ENCODE data around the gene UBAC2. TPM values are rescaled to one million over a fixed set of nuclear protein-coding genes. Genes with fewer than 3 reads are reported as not detected.
"Not testable (repeated sequence)": the region's sequence is repeated elsewhere in the genome, so short reads cannot be mapped to it uniquely, and the experiment has no call there.

UBAC2 gene
- total RNA-seq, 1 experiment from 2014 or later, result 134 TPM

DNA sequence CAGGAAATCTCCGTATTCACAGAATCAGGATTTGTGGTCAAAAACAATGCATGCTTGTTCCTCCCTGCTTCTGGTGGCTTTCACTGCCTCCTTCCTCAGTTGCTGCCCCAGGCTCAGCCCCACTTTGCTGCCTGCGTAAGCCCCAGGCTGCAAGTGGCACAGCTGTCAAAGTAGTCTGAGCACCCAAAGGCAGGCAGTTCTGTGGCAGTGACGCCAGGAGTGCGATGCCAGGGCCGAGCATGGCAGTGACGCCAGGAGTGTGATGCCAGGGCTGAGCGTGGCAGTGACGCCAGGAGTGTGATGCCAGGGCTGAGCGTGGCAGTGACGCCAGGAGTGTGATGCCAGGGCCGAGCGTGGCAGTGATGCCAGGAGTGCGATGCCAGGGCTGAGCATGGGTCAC lies 183.8 kb downstream of the UBAC2 start:
- no peak overlapping the region for H3K27ac ChIP-seq

GRCh38 chr13:99385161-99385560 lies 184.5 kb downstream of the UBAC2 start:
- Histone ChIP-seq H3K9me3 (replicated peaks) (0 out of 2 replicates have a peak, but pooled peaks cover 3% of the 10 kb centered on the region), H3K27ac (no peak overlapping the region), H3K27me3 (replicated peaks) (no peaks in the 10 kb centered on the region), H3K4me3 (no peak overlapping the region), H3K36me3 (peaks cover 13% of the 10 kb centered on the region), H3K4me1 (replicated peaks) (no peaks in the 10 kb centered on the region)
- peak in 1 of 2 experiments; percentile 75 for DNase-seq (ENCODE audit: low read depth in 1 of 2, low spot score in 2 of 2)

More for the DNA sequence above, 183.8 kb downstream of the UBAC2 start:
- H3K36me3 ChIP-seq, result peaks cover 13% of the 10 kb centered on the region
- no peaks in the 10 kb centered on the region for H3K4me1 ChIP-seq (replicated peaks)
- H3K27me3 ChIP-seq (replicated peaks), result no peaks in the 10 kb centered on the region
- H3K9me3 ChIP-seq (replicated peaks), result peaks cover 5% of the 10 kb centered on the region; the same call in 1 of the 2 replicates
- no peak overlapping the region for H3K4me3 ChIP-seq
- peak in 1 of 2 experiments; percentile 70 for DNase-seq (ENCODE audit: low read depth in 1 of 2, low spot score in 2 of 2)

- no peak overlapping the region for H3K27ac ChIP-seq
- H3K27me3 ChIP-seq (replicated peaks), result no peaks in the 10 kb centered on the region
- no peak overlapping the region for H3K4me3 ChIP-seq
- DNase-seq (ENCODE audit: low read depth in 1 of 2, low spot score in 2 of 2), result peak in 1 of 2 experiments; percentile 73
- peaks cover 13% of the 10 kb centered on the region for H3K36me3 ChIP-seq
- H3K4me1 ChIP-seq (replicated peaks), result no peaks in the 10 kb centered on the region
- H3K9me3 ChIP-seq (replicated peaks), result 0 out of 2 replicates have a peak, but pooled peaks cover 3% of the 10 kb centered on the region
These were observed 185.3 kb downstream of the UBAC2 start for GRCh38 chr13:99385940-99386339.

DNA sequence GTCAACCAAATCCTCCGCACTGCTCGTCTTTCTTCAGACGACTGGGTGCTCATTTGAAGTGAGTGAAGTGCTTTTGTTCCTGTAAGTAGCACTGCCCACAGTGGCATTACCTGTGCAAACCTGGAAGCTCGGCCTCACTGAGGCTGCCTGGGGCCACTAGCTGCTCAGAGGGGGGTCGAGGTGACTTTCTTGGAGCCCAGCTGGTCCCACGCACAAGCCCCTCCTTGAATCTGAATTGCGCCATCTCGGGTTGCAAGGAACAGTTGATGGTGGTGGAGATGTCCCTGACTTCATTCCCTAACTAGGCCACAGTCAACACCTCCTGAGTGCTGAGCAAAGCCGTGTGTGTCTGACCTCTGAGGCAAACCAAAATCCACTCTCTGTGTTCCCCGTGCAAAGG lies 185.8 kb downstream of the UBAC2 start:
- Histone ChIP-seq H3K4me1 (replicated peaks) (no peaks in the 10 kb centered on the region), H3K36me3 (peaks cover 9% of the 10 kb centered on the region), H3K9me3 (replicated peaks) (0 out of 2 replicates have a peak, but pooled peaks cover 3% of the 10 kb centered on the region), H3K27ac (no peak overlapping the region), H3K4me3 (no peak overlapping the region), H3K27me3 (replicated peaks) (no peaks in the 10 kb centered on the region)
- peak in 1 of 2 experiments; percentile 70 for DNase-seq (ENCODE audit: low read depth in 1 of 2, low spot score in 2 of 2)

GRCh38 chr13:99386911-99387788 lies 186.5 kb downstream of the UBAC2 start:
- H3K27me3 ChIP-seq (replicated peaks), result no peaks in the 10 kb centered on the region
- 0 out of 2 replicates have a peak, but pooled peaks cover 3% of the 10 kb centered on the region for H3K9me3 ChIP-seq (replicated peaks)
- no peak overlapping the region for H3K4me3 ChIP-seq
- no peaks in the 10 kb centered on the region for H3K4me1 ChIP-seq (replicated peaks)
- peaks cover 9% of the 10 kb centered on the region for H3K36me3 ChIP-seq
- peak; percentile 84 to 91 for DNase-seq (ENCODE audit: low read depth in 1 of 2, low spot score in 2 of 2)
- no peak overlapping the region for H3K27ac ChIP-seq

- H3K4me1 ChIP-seq (replicated peaks), result no peaks in the 10 kb centered on the region
- peaks cover 9% of the 10 kb centered on the region for H3K36me3 ChIP-seq
- H3K27ac ChIP-seq, result no peak overlapping the region
- 0 out of 2 replicates have a peak, but pooled peaks cover 3% of the 10 kb centered on the region for H3K9me3 ChIP-seq (replicated peaks)
- no peaks in the 10 kb centered on the region for H3K27me3 ChIP-seq (replicated peaks)
- H3K4me3 ChIP-seq, result no peak overlapping the region
- DNase-seq (ENCODE audit: low read depth in 1 of 2, low spot score in 2 of 2), result peak in 1 of 2 experiments; percentile 75
These were observed 187.8 kb downstream of the UBAC2 start for GRCh38 chr13:99388334-99388923.

- H3K27me3 ChIP-seq (replicated peaks); H3K27ac ChIP-seq; H3K9me3 ChIP-seq (replicated peaks); H3K4me1 ChIP-seq (replicated peaks); H3K4me3 ChIP-seq; H3K36me3 ChIP-seq: not testable (repeated sequence)
- DNase-seq (ENCODE audit: low read depth in 1 of 2, low spot score in 2 of 2), result peak in 1 of 2 experiments; percentile 68
These were observed 188.4 kb downstream of the UBAC2 start for GRCh38 chr13:99389094-99389493.

- Histone ChIP-seq H3K4me3 (no peak overlapping the region), H3K27ac (no peak overlapping the region), H3K36me3 (peaks cover 9% of the 10 kb centered on the region), H3K9me3 (replicated peaks) (0 out of 2 replicates have a peak, but pooled peaks cover 3% of the 10 kb centered on the region), H3K27me3 (replicated peaks) (no peaks in the 10 kb centered on the region), H3K4me1 (replicated peaks) (no peaks in the 10 kb centered on the region)
- peak in 1 of 2 experiments; percentile 78 for DNase-seq (ENCODE audit: low read depth in 1 of 2, low spot score in 2 of 2)
These were observed 189.1 kb downstream of the UBAC2 start for GRCh38 chr13:99389520-99390304.

GRCh38 chr13:99390601-99391000 lies 189.9 kb downstream of the UBAC2 start:
- Histone ChIP-seq H3K4me3 (no peak overlapping the region), H3K27me3 (replicated peaks) (no peaks in the 10 kb centered on the region), H3K27ac (no peak overlapping the region), H3K4me1 (replicated peaks) (no peaks in the 10 kb centered on the region), H3K9me3 (replicated peaks) (0 out of 2 replicates have a peak, but pooled peaks cover 3% of the 10 kb centered on the region), H3K36me3 (peaks cover 9% of the 10 kb centered on the region)
- DNase-seq (ENCODE audit: low read depth in 1 of 2, low spot score in 2 of 2), result peak in 1 of 2 experiments; percentile 72

DNA sequence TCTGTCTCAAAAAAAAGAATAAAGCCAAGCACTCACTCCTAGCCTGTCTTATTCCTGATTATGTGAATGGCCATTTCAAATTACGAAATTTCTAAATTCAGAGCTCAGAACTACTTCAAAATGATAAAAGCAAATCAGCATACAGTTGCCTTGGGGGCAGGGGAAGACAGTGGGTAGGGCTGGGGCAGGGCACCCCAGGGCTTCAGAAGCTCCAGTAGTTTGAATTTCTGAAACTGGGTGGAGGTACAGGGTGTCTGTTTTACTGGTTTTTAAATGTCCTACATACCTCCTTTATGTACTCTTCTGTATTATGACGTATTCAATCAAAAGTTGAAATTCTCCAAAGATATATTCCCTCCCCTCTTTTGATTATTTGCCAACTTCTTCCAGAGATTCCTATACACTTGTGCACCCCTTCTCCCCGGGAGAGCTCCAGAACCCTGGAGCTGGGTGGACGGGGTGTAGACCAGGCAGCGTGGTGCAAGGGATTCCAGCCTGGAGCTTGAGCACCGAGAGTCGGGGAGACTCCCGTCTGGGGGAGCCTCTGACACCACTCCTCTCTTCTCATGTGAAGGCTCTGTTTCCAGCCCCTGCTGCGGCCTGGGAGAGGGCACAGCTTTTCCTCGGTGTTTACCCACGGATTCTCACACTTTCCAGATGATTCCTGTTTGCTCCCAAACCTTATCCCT lies 191.3 kb downstream of the UBAC2 start:
- Histone ChIP-seq H3K4me3 (no peak overlapping the region), H3K27ac (no peak overlapping the region), H3K27me3 (replicated peaks) (no peaks in the 10 kb centered on the region), H3K36me3 (peaks cover 4% of the 10 kb centered on the region), H3K9me3 (replicated peaks) (0 out of 2 replicates have a peak, but pooled peaks cover under 1% of the 10 kb centered on the region), H3K4me1 (replicated peaks) (no peaks in the 10 kb centered on the region)
- DNase-seq (ENCODE audit: low read depth in 1 of 2, low spot score in 2 of 2), result peak in 1 of 2 experiments; percentile 62

DNA sequence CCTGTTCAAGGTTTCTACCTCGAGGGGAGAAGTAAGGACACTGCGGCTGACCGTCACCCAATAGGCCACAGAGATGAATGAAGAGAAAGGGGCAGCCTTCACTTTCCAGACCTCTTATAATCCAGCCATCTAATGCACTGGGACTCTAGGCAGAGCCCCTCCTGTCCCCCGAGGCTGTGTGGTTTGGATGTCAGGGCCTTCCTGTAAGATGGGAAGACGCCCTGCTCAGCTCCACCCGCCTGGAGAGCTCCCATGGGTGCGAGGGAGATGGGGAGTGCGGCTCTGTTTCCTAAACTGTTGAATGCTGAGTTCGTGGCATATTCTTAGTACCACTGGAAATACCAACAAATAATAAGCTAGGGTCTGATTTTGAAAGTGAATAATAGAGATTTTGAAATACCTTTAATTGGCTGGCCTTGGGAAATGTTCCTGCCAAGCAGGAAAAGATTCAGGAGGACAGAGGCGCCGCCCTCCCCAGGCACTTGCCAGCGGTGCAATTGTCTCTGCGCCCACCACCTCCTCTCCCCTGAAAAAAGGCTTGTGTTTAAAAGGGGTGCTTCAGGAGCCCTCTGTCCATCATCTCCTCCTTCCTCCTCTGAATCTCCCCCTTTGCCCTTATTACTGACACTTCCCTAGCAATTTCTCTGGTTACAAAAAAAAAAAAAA lies 191.9 kb downstream of the UBAC2 start:
- no peak overlapping the region for H3K27ac ChIP-seq

DNA sequence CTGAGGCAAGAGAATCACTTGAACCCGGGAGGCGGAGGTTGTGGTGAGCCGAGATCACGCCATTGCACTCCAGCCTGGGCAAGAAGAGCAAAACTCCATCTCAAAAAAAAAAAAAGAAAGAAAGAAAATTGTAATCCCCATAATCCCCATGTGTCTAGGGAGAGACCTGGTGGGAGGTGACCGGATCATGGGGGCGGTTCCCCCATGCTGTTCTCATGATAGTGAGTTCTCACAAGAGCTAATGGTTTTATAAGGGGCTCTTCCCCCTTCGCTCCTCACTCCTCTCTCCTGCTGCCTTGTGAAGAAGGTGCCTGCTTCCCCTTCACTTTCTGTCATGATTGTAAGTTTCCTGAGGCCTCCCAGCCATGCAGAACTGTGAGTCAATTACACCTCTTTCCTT lies 192.7 kb downstream of the UBAC2 start:
- H3K27me3 ChIP-seq (replicated peaks); H3K4me1 ChIP-seq (replicated peaks); H3K36me3 ChIP-seq; H3K27ac ChIP-seq; H3K9me3 ChIP-seq (replicated peaks); H3K4me3 ChIP-seq: not testable (repeated sequence)
- DNase-seq (ENCODE audit: low read depth in 1 of 2, low spot score in 2 of 2), result peak in 1 of 2 experiments; percentile 42

More for the DNA sequence above, 191.9 kb downstream of the UBAC2 start:
- Histone ChIP-seq H3K27me3 (replicated peaks) (no peaks in the 10 kb centered on the region), H3K4me1 (replicated peaks) (no peaks in the 10 kb centered on the region), H3K4me3 (no peak overlapping the region), H3K36me3 (no peaks in the 10 kb centered on the region), H3K9me3 (replicated peaks) (no peaks in the 10 kb centered on the region)
- DNase-seq (ENCODE audit: low read depth in 1 of 2, low spot score in 2 of 2), result peak in 1 of 2 experiments; percentile 62
